HG03520 (cell line): ENCODE results near the gene KDM4E.
A peak's percentile ranks its signal among the peaks of the same experiment; 100 is the strongest.
"Not testable (repeated sequence)": the region's sequence is repeated elsewhere in the genome, so short reads cannot be mapped to it uniquely, and the experiment has no call there.

Source experiments
- ATAC-seq: cut with Tn5 transposase; IDR thresholded peaks from one replicate; pipeline ENCODE4 v1.9.1; 2021; ENCODE audit warnings: mild to moderate bottlenecking, moderate library complexity; ENCODE audit not compliant: unreplicated experiment

Gene KDM4E

GRCh38 chr11:95049122-95049521, 24.1 kb downstream of the KDM4E start, which contains the start of gene KDM4F:
TSS of gene KDM4F (plus strand) at chr11:95049422.
- not testable (repeated sequence) for ATAC-seq

GRCh38 chr11:95050595-95051202, 25.6 kb downstream of the KDM4E start:
- no peak for ATAC-seq

GRCh38 chr11:95054356-95054755, 29.3 kb downstream of the KDM4E start:
- no peak for ATAC-seq

DNA sequence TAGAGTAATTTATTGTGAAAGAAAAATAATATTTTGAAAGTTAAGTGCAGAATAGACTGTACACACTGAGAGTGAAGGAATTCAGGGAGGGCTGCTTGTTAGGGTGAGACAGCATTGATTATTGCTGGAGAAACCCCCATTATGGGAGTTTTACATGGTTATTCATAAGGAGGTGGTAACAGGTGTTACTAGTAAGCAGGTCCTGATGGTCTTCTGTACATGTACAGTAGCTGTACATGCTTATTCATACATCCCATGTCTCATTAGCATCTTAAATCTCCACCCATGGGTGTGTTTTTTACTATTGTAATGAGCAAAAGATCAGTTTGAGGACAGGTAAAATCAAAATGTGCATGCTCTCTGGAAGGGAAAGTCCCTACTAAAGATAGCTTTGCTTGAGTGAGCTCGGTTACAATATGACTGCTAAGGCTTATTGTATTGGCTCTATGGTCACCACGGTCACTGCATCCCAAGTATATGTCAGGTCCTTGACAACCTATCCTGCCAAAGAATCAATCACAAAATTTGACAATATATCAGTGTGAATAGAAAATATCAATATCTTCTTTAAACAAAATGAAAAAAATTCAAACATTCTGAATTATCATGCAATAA, 30.3 kb downstream of the KDM4E start:
- peak; percentile 99 for ATAC-seq

GRCh38 chr11:95057959-95058358, 32.9 kb downstream of the KDM4E start:
- ATAC-seq: no peak

DNA sequence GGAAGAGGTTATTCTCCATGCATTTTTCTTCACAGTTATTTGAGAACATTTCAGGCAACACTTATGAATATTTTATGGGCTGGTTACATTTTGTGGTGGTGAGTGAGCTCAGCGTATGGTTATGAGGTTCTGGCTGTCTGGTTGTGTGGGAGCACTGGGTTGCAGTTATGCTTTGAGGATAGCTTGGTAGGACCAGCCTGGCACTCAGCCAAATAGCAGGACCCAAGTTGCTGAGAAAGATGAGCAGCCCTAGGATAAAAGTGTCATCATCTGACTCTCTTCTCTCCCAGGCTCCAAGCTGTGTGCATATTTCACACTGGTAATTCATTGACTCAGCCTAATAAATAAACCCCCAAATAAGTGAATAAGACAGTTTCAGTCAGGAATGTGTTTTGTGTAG, 33.6 kb downstream of the KDM4E start:
- ATAC-seq: no peak

- ATAC-seq: no peak
Measured at GRCh38 chr11:95059046-95059445, 34.0 kb downstream of the KDM4E start.

- no peak for ATAC-seq
Measured at GRCh38 chr11:95065336-95065735, 40.3 kb downstream of the KDM4E start.

- peak; percentile 24 for ATAC-seq
Measured at GRCh38 chr11:95066716-95067038, 41.6 kb downstream of the KDM4E start, which contains the start of gene SRSF8. TSS of gene SRSF8 (plus strand) at chr11:95066919. CDS start at chr11:95067227, 308 bp downstream.

GRCh38 chr11:95067039-95067840, 42.2 kb downstream of the KDM4E start:
- ATAC-seq: peak; percentile 55

DNA sequence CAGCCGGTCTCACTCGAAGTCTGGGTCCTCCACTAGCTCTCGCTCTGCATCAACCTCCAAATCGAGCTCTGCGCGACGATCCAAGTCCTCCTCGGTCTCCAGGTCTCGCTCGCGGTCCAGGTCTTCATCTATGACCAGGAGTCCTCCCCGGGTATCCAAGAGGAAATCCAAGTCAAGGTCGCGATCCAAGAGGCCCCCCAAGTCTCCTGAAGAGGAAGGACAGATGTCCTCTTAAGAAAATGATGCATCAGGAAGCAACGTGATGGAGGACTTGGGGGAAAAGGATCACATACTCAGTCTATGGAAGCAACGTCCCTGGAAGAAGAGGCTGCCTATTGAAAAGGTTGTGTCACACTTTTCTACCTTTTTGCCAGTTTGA, 42.8 kb downstream of the KDM4E start:
- ATAC-seq: no peak

- peak; percentile 63 for ATAC-seq
Measured at GRCh38 chr11:95068549-95068948, 43.5 kb downstream of the KDM4E start.

- no peak for ATAC-seq
Measured at GRCh38 chr11:95070471-95070870, 45.4 kb downstream of the KDM4E start.

DNA sequence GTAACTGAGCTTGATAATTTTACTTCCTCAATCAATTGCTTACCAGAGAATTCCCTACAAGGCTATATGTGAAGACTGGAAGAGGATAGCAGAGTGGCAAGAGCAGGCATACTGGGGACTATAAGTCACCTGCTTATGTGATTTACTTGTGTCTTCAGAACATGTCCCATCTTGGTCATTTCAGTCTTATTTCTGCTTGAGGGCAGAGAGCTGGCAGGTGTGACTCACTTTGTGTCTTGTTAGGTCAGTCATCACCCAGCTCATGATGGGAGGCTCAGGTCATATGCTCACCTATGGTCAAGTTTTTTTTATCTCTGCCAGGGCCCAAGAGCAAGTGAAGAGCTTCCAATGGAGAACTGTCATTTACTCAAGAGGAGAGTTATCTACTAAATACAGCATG, 47.9 kb downstream of the KDM4E start:
- no peak for ATAC-seq

DNA sequence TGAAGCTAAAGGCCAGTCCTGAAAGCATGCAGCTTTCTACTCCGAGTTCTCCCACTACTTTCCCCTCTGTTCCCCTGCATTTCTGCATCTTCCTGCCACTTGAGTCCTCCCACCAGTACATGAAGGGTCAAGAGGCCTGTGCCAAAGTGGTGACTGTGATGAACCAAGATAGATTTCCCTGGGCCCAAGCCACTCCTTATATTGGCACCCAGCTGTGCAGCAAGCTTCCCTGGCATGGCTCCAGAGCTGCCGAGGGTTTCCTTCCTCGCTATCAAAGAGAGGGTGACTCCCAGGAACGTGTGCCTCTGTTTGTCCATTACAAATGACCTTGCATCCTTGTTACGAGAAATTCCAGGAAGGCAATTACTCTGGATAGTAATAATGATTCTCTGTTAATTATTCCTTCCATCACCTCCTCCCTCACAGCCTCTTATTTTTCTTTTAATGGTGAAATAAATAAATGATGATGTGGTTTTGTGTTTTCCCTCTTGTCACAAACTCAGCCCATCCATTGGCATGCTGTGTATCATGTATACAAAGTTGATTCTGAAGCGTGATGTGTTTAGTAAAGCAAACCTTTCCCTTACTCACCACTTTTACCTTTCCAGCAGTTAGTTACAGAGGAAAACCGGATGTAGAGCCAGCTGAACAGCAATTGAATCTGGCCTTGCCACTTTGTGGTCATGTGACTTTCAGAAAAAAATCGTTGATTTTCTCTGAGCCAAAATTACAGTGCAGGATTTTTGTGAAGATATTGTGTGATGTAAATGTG, 49.9 kb downstream of the KDM4E start:
- no peak for ATAC-seq

DNA sequence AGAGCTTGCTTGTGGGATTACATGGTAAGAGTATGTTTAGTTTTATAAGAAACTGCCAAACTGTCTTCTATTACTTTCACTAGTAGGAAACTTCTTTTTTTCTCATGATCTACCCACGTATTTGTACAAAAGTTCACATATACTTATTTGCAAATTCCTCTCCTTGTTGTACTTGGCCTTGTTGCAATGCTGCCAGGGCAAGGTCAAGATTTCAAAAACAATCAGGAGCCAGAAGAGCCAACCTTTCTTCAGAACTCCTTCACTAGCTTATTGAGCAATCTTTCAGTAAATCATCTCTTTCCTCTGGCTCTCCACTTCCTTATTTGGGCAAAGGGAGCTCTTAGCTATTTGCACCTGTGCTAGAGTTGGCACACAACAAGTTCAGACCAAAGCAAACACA, 51.4 kb downstream of the KDM4E start:
- no peak for ATAC-seq

- ATAC-seq: no peak
Measured at GRCh38 chr11:95076981-95077380, 51.9 kb downstream of the KDM4E start.
